Measurements from ENCODE around the gene JAKMIP2. TPM values are rescaled to one million over a fixed set of nuclear protein-coding genes. Genes with fewer than 3 reads are reported as not detected.

Gene JAKMIP2
- total and polyA plus RNA-seq, 9 donors = 0.10 to 7.0 (median 0.24) TPM

DNA sequence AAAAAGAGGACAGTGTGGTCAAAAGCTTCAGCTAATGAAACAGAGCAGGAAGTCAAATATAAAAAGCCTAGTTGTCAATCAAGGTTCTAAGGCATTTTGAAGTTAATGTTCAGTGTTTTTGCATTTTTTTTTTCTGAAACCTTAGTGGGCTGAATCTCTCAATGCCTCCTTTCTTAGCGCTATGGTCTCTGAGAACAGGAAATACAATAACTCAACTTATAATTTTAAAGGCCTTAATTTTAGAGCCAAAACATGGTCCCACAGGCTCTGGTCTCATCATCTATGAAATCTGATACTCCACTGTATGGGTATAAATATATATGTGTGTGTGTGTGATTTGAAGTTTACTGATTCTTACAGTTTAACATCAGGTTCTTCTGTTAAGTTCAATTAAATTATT, 209.3 kb downstream of the JAKMIP2 start:
- 72 to 78% (median 77%) methylated on average over 1 of the region's 1 CpG for WGBS, 3 donors
- DNase-seq = no peak
- Histone ChIP-seq H3K27me3 (no peaks in the 10 kb centered on the region), H3K9me3 (no peaks in the 10 kb centered on the region), H3K27ac (no peak overlapping the region), H3K36me3 (no peaks in the 10 kb centered on the region), H3K4me3 (no peak overlapping the region), H3K4me1 (ENCODE audit: insufficient read depth) (peaks cover 1% of the 10 kb centered on the region)
- intact Hi-C loops (cut with DNase I) = no loop called here
- TF ChIP-seq, protein P1, sequence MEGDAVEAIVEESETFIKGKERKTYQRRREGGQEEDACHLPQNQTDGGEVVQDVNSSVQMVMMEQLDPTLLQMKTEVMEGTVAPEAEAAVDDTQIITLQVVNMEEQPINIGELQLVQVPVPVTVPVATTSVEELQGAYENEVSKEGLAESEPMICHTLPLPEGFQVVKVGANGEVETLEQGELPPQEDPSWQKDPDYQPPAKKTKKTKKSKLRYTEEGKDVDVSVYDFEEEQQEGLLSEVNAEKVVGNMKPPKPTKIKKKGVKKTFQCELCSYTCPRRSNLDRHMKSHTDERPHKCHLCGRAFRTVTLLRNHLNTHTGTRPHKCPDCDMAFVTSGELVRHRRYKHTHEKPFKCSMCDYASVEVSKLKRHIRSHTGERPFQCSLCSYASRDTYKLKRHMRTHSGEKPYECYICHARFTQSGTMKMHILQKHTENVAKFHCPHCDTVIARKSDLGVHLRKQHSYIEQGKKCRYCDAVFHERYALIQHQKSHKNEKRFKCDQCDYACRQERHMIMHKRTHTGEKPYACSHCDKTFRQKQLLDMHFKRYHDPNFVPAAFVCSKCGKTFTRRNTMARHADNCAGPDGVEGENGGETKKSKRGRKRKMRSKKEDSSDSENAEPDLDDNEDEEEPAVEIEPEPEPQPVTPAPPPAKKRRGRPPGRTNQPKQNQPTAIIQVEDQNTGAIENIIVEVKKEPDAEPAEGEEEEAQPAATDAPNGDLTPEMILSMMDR (IDR thresholded peaks at IDR 0.05) = no peak
- TF ChIP-seq EP300 (IDR thresholded peaks at IDR 0.05) = no peak
- no peak for TF ChIP-seq POLR2A (IDR thresholded peaks at IDR 0.05)

DNA sequence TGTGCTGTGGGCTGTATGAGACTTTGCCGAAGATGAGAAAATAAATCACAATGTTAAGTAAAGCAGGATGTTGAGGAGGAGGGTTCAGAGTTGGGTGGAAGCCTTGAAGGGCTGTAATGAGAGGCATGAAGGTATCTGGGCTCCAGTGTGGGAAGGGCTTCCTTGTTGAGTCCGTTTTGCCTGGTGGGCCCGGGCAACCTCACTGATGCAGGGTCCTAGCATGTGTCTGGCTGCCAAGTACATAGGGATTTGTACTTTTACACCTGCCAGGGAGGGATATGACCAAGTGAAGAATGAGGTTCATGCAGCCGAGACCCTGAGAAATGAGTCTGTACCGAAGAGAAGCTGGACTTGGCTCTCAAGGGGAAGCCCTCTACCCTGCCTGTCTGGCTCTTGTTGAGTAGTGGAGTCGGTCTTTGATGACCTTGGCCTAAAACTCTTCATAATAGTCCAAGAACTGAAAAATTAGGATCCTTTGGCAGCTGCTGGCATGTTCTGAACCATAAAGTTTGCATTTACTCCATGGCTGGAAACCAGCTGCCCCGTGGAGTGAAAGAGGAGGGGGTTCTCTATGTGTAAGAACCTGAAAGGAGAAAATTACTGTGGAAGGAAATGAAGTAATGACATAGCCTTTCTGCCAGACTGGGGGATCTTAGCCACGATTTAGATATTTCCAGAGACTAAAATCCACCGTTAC, 213.7 kb downstream of the JAKMIP2 start:
- Histone ChIP-seq H3K4me3 (no peak overlapping the region), H3K27me3 (no peaks in the 10 kb centered on the region), H3K4me1 (ENCODE audit: insufficient read depth) (no peaks in the 10 kb centered on the region), H3K36me3 (no peaks in the 10 kb centered on the region), H3K9me3 (no peaks in the 10 kb centered on the region), H3K27ac (no peak overlapping the region)
- no peak for DNase-seq
- WGBS, 3 donors = 71 to 82% (median 81%) methylated on average over 9 of the region's 9 CpGs
- TF ChIP-seq, protein P1 (IDR thresholded peaks at IDR 0.05) = no peak
- TF ChIP-seq POLR2A (IDR thresholded peaks at IDR 0.05) (no peak), EP300 (IDR thresholded peaks at IDR 0.05) (no peak)
- intact Hi-C loops (cut with DNase I) = loop anchor here in 1 of 4 donors (10.0 kb wide), 1 partner anchor 114 kb away; no protein-coding TSS in a partner anchor

DNA sequence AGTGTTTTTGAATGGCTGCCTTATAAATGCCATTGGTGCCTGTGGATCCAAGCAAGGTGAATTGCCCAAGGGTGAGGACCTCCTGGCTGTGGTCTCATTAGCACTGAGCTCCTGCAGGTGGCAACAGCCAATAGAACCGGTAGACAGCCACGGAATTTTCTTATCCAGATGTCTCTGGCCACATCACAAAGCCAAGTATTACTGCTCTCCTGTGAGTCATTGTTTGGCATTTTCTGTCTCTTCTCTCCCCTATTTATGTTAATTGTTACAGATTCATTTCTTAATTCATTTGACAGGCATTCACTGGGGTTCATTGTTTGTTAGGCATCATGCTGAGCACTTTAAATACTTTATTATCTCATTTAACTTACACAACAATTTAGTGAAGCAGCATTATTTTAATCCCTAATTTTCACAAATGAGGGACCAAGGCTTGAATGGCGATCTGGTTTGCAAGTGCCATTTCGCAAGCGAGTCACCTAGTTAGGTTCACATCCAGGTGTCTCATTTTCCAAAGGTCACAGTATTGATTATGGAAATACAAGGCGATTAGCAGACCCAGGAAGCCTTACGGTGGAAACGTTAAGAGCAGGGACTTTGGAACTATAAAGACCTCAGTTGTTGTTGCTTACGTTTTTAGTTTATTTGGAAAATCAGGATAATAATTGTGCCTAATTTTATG, 214.5 kb downstream of the JAKMIP2 start:
- no peak for DNase-seq
- H3K4me1 ChIP-seq (ENCODE audit: insufficient read depth) = no peaks in the 10 kb centered on the region
- H3K27me3 ChIP-seq = no peaks in the 10 kb centered on the region
- H3K27ac ChIP-seq = no peak overlapping the region
- intact Hi-C loops (cut with DNase I) = loop anchor here in 1 of 4 donors (10.0 kb wide), 1 partner anchor 113 kb away; no protein-coding TSS in a partner anchor
- H3K4me3 ChIP-seq = no peak overlapping the region
- H3K36me3 ChIP-seq = no peaks in the 10 kb centered on the region
- TF ChIP-seq EP300 (IDR thresholded peaks at IDR 0.05) (no peak), POLR2A (IDR thresholded peaks at IDR 0.05) (no peak)
- TF ChIP-seq, protein P1 (IDR thresholded peaks at IDR 0.05) = no peak
- no peaks in the 10 kb centered on the region for H3K9me3 ChIP-seq
- WGBS, 3 donors = 73 to 78% (median 75%) methylated on average over 9 of the region's 9 CpGs

DNA sequence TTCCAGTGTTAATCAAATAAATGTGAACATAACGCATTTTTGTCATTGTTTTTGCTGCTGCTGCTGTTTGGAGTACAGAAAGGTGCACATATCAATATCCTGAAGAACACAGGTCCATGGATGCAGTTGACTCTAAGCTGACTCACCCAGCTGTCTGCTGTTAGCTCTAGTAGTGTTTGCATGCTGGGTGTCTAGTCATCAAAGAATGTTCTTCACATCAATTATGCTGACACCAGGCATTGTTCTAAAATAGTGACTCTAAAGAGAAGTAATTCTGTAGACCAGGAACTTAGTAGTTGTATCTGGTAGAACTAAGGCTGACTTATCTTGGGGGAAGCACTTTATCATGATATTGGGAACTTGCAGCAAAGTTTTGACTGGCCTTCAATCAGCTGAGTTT, 217.0 kb downstream of the JAKMIP2 start:
- Histone ChIP-seq H3K9me3 (no peaks in the 10 kb centered on the region), H3K4me3 (no peak overlapping the region), H3K27ac (no peak overlapping the region), H3K27me3 (no peaks in the 10 kb centered on the region), H3K4me1 (ENCODE audit: insufficient read depth) (peaks cover 3% of the 10 kb centered on the region), H3K36me3 (no peaks in the 10 kb centered on the region)
- intact Hi-C loops (cut with DNase I) = loop anchor here in 1 of 4 donors (10.0 kb wide), 1 partner anchor 111 kb away; no protein-coding TSS in a partner anchor
- DNase-seq = no peak
- TF ChIP-seq EP300 (IDR thresholded peaks at IDR 0.05) (no peak), POLR2A (IDR thresholded peaks at IDR 0.05) (no peak)
- TF ChIP-seq, protein P1 (IDR thresholded peaks at IDR 0.05) = no peak
- 83 to 93% (median 91%) methylated on average over 1 of the region's 1 CpG for WGBS, 3 donors

Data from ovary (tissue), 9 donors.